Left colon (tissue), 2 donors: ENCODE data around the gene MICOS13. TPM values are rescaled to one million over a fixed set of nuclear protein-coding genes. Genes with fewer than 3 reads are reported as not detected.

Experiments
- ATAC-seq: fragments of 200-7000 bp; cut with Tn5 transposase; one replicate; pipeline ENCODE4 v1.9.1; 2020; ENCODE audit warnings: mild to moderate bottlenecking, moderate library complexity
- DNase-seq, 2 donors: peaks; one replicate each; pipeline ENCODE4 v3.0.0-alpha.2; 2020
- intact Hi-C, 2 donors: fragments of 100-400 bp; cut with DNase I in 1 of 2; cut with micrococcal nuclease in 1 of 2; formaldehyde crosslinking; loops; one replicate each; pipeline versions ENCODE4 v1.11.2 to v1.14.0; 2022; cut with DNase I, micrococcal nuclease
- total RNA-seq, 2 donors: library from RNA; stranded (reverse); fragmentation: NEBNext Ultra II Directional; extraction: Animal tissue kit (Norgen Biotek cat#: 25700); gene quantifications; one replicate each; pipeline ENCODE4 v1.2.1, GENCODE V29; 2021
- donor health status: DM: no; HTN: no; CAD: no.
- donor health status: DM: yes; HTN: yes; CAD: no.

MICOS13 gene
- total RNA-seq, 2 donors from 2014 or later: 66.3 to 83.4 TPM

DNA sequence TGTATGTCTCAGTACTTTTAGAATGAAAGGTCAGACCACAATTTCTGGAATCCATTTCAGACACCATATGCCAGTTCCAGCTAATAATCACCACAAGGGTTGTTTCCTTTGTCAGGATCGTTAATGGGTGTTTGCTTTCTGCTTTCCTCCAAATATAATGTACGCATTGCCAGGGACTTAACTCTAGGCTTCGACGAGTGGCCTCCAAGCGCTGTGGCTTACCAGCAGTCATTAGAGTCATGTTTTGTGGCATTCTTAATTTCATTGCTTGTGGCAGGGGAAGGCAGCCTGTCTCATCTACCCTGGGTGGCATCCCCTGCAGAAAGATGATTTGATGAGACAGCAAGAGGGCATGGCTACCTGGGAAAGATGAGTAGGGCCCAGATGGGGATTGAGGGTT is 34.9 kb downstream of the MICOS13 start:
- intact Hi-C loops: no loop called here
- no peak for ATAC-seq
- no peak for DNase-seq

DNA sequence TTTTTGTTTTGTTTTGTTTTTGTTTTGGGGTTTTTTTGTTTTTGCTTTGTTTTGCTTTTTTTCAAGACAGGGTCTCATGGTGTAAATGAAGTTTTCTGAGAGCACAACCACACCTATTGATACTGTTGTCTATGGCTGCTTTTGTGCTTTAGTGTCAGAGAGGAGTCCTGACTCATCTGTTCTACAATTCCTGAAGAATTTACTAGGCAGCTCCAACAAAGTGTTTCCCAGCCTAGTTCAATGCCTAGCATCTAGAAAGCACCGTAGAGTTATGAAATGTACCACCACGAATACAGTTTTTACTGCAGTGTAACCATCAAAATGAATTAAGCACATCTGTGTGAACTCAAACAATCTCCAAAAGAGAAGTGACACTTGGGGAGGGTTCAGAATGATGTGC is 36.3 kb downstream of the MICOS13 start:
- DNase-seq: no peak
- ATAC-seq: no peak
- intact Hi-C loops: no loop called here

DNA sequence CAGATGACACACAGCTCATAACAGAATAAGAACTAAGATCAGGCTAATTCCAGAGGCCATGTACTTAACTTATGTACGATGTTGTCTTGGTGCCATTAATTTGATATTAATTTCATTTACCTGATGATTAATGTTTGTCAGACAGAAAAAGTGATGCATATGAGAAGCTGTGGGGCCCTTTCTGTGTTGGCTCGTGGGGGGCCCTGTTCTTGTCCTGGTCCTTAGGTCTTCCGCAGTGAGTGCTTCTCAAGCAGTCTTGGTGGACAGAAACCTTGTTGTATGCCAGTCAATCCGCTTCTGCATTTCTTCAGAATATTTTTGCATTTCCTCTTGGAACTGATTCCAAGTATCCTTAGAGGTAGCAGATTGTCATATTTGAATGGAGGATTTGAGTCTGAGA is 37.3 kb downstream of the MICOS13 start:
- intact Hi-C loops: no loop called here
- ATAC-seq (no peak), DNase-seq (no peak)

GRCh38 chr19:5642204-5642603 is 38.1 kb downstream of the MICOS13 start:
- ATAC-seq (no peak), DNase-seq (no peak)
- intact Hi-C loops: no loop called here

- no peak for DNase-seq
- no peak for ATAC-seq
- intact Hi-C loops: no loop called here
These were observed 39.1 kb downstream of the MICOS13 start for GRCh38 chr19:5641171-5641570.

- intact Hi-C loops: no loop called here
- DNase-seq (no peak), ATAC-seq (no peak)
These were observed 42.3 kb downstream of the MICOS13 start for GRCh38 chr19:5637971-5638370.

DNA sequence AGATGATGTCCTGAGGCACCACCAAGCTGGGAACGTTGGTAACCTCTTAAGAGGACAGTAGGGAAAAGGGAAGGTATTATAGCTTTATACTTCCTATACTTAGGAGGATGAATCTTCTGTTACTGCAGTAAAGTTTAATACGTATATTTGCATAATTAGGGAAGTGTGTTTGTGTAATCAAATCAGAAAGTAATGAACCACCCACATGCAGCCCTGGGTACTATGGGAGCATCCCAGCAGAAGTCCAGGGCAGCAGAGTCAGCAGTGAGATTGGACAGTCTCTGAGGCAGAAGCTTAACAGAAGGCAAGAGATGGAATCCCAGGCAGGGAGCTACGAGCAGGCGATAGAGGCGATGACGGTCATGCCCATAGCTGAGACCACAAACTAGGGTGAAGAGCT is 44.9 kb downstream of the MICOS13 start:
- intact Hi-C loops: no loop called here
- DNase-seq (no peak), ATAC-seq (no peak)

GRCh38 chr19:5632657-5633056 is 47.7 kb downstream of the MICOS13 start:
- peak; percentile 65 for ATAC-seq
- DNase-seq: no peak
- intact Hi-C loops: no loop called here

DNA sequence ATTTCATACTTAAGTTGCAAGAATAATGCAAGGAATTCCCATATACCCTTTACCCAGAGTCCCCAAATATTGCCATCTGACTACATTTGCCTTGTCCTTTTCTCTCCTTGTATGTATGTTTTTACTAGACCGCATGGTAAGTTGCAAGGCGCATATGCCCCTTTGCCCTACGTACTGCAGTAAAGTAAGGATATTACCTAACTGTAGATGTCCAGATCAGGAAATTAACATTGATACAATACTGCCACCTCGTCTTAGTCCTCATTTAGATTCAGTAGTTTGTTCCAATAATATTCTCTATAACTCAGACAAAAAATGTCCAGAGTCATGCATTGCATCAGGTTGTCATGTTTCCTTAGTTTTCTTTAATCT is 48.1 kb downstream of the MICOS13 start:
- ATAC-seq: peak; percentile 44
- intact Hi-C loops: no loop called here
- DNase-seq: no peak

DNA sequence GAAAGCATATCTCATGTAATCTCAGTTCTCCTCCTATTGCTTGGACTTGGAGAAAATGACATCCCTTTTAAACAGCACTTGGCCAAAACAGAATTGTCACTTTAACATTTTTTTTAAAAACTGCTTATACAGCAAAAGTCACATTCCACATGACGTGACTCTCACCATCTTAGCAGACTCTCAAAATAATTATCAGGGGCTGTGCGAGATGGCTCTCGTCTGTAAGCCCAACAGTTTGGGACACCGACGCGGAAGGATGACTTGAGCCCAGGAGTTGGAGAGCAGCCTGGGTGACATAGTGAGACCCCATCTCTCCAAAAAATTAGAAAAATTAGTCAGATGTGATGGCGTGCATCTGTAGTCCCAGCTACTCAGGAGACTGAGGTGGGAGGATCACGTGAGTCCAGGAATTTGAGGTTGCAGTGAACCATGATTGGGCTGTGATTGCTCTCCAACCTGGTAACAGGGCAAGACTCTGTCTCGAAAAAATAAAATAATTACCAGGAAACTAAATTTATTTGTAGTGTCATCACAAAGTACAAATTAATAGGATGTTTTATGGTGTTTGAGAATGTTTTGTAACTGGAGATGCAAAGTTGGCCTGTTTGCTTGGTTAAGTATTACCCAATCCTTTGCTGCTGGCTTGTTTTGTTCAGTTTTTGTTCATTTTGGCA is 48.6 kb downstream of the MICOS13 start:
- ATAC-seq (no peak), DNase-seq (no peak)
- intact Hi-C loops: no loop called here

DNA sequence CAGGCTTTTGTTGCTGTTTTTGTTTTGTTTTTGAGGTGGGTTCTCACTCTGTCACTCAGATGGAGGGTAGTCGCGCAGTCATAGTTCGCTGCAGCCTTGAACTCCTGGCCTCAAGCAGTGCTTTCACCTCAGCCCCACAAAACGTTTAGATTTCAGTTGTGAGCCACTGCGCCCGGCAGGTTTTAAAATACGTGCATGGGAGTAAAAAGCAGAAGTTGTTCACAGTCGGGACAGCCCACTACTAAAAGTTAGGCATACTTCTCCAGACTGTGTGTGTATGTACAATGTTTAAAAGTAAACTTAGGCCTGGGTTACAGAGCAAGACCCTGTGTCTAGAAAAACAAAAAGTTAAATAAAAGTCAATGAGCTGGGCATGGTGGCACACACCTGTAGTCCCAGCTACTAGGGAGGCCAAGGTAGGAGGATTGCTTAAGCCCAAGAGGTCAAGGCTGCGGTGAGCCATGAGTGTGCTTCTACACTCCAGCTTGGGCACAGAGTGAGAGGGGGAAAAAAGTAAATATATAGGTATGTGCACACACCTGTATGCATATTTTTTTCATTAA is 51.3 kb downstream of the MICOS13 start:
- DNase-seq: no peak
- intact Hi-C loops: no loop called here
- no peak for ATAC-seq

GRCh38 chr19:5628461-5628860 is 51.9 kb downstream of the MICOS13 start:
- DNase-seq (no peak), ATAC-seq (no peak)
- intact Hi-C loops: no loop called here

Other genes starting within 250 kb of the MICOS13 start
- gene ZNRF4, start 225.1 kb downstream of the MICOS13 start, total RNA-seq: not detected
- 1 to 10 TPM; 7.2 to 7.5 TPM for gene TINCR, start 112.6 kb downstream of the MICOS13 start, total RNA-seq
- gene SAFB2, start 57.7 kb downstream of the MICOS13 start, total RNA-seq: 10 to 100 TPM; 67.3 to 92.3 TPM
- gene SAFB, start 57.4 kb downstream of the MICOS13 start, total RNA-seq: 10 to 100 TPM; 56.1 to 82.5 TPM
- gene HSD11B1L, start 511 bp upstream of the MICOS13 start, total RNA-seq: 1 to 10 TPM; 3.5 to 3.8 TPM
- 100 to 1,000 TPM; 759 to 781 TPM for gene RPL36, start 9.8 kb upstream of the MICOS13 start, total RNA-seq
- 10 to 100 TPM; 48.9 to 49.1 TPM for gene LONP1, start 39.6 kb upstream of the MICOS13 start, total RNA-seq
- gene CATSPERD, start 40.1 kb upstream of the MICOS13 start, total RNA-seq: not detected
- 1 to 10 TPM; 2.6 to 4.5 TPM for gene PRR22, start 104.2 kb upstream of the MICOS13 start, total RNA-seq
- 10 to 100 TPM; 24.8 to 39.4 TPM for gene DUS3L, start 110.6 kb upstream of the MICOS13 start, total RNA-seq
- gene NRTN, start 124.6 kb upstream of the MICOS13 start, total RNA-seq: 1 to 10 TPM; 1.2 to 1.7 TPM
- gene FUT6, start 159.2 kb upstream of the MICOS13 start, total RNA-seq: 10 to 100 TPM; 61.6 to 74.8 TPM
- 100 to 1,000 TPM; 224 to 253 TPM for gene FUT3, start 170.9 kb upstream of the MICOS13 start, total RNA-seq
- not detected for gene FUT5, start 190.0 kb upstream of the MICOS13 start, total RNA-seq
- 100 to 1,000 TPM; 175 to 187 TPM for gene NDUFA11, start 223.3 kb upstream of the MICOS13 start, total RNA-seq
- gene VMAC, start 224.4 kb upstream of the MICOS13 start, total RNA-seq: 1 to 10 TPM; 6.0 to 6.3 TPM
- gene CAPS, start 233.7 kb upstream of the MICOS13 start, total RNA-seq: 10 to 100 TPM; 14.3 to 18.6 TPM